ENCODE data around the gene PIK3CG. TPM values are rescaled to one million over a fixed set of nuclear protein-coding genes. Genes with fewer than 3 reads are reported as not detected.
"Not testable (repeated sequence)": the region's sequence is repeated elsewhere in the genome, so short reads cannot be mapped to it uniquely, and the experiment has no call there.

PIK3CG gene
- total and polyA plus RNA-seq, 9 donors: 0.31 to 4.9 (median 2.3) TPM

- H3K27ac ChIP-seq: no peak overlapping the region
- H3K27me3 ChIP-seq: no peaks in the 10 kb centered on the region
- H3K4me3 ChIP-seq: no peak overlapping the region
- DNase-seq: no peak
- H3K36me3 ChIP-seq: no peaks in the 10 kb centered on the region
- intact Hi-C loops (cut with DNase I): no loop called here
- H3K9me3 ChIP-seq: peaks cover 0 to 3% of the 10 kb centered on the region in 2 donors
- no peak for TF ChIP-seq EP300 (IDR thresholded peaks at IDR 0.05)
- TF ChIP-seq POLR2A (IDR thresholded peaks at IDR 0.05): no peak
- TF ChIP-seq CTCF (IDR thresholded peaks at IDR 0.05): no peak
- no peaks in the 10 kb centered on the region for H3K4me1 ChIP-seq (ENCODE audit: insufficient read depth)
- WGBS, 3 donors: 43 to 57% (median 49%) methylated on average over 11 of the region's 11 CpGs
Observed at GRCh38 chr7:106844279-106844997, 20.6 kb upstream of the PIK3CG start.

- DNase-seq: no peak
- WGBS, 3 donors: 89 to 95% (median 92%) methylated on average over 1 of the region's 1 CpG
- no peak overlapping the region for H3K27ac ChIP-seq
- peaks cover 0 to 3% of the 10 kb centered on the region in 2 donors for H3K9me3 ChIP-seq
- TF ChIP-seq POLR2A (IDR thresholded peaks at IDR 0.05) (no peak), EP300 (IDR thresholded peaks at IDR 0.05) (no peak), CTCF (IDR thresholded peaks at IDR 0.05) (no peak)
- no peaks in the 10 kb centered on the region for H3K4me1 ChIP-seq (ENCODE audit: insufficient read depth)
- H3K27me3 ChIP-seq: no peaks in the 10 kb centered on the region
- no peaks in the 10 kb centered on the region for H3K36me3 ChIP-seq
- H3K4me3 ChIP-seq: no peak overlapping the region
- intact Hi-C loops (cut with DNase I): no loop called here
Observed at GRCh38 chr7:106848049-106848448, 17.0 kb upstream of the PIK3CG start.

- H3K27ac ChIP-seq: no peak overlapping the region
- H3K27me3 ChIP-seq: no peaks in the 10 kb centered on the region
- H3K9me3 ChIP-seq: peaks cover 0 to 3% of the 10 kb centered on the region in 2 donors
- H3K4me3 ChIP-seq: no peak overlapping the region
- H3K36me3 ChIP-seq: no peaks in the 10 kb centered on the region
- no peak for DNase-seq
- no peak for TF ChIP-seq POLR2A (IDR thresholded peaks at IDR 0.05)
- TF ChIP-seq EP300 (IDR thresholded peaks at IDR 0.05): no peak
- TF ChIP-seq CTCF (IDR thresholded peaks at IDR 0.05): no peak
- 24 to 75% (median 71%) methylated on average over 1 of the region's 1 CpG for WGBS, 3 donors
- H3K4me1 ChIP-seq (ENCODE audit: insufficient read depth): no peaks in the 10 kb centered on the region
- intact Hi-C loops (cut with DNase I): no loop called here
Observed at GRCh38 chr7:106848851-106849442, 16.1 kb upstream of the PIK3CG start.

GRCh38 chr7:106851632-106852031, 13.4 kb upstream of the PIK3CG start:
- H3K27me3 ChIP-seq; H3K27ac ChIP-seq; intact Hi-C loops (cut with DNase I); H3K36me3 ChIP-seq; H3K9me3 ChIP-seq; H3K4me3 ChIP-seq; H3K4me1 ChIP-seq (ENCODE audit: insufficient read depth); DNase-seq: not testable (repeated sequence)
- WGBS, 3 donors: 90 to 95% (median 95%) methylated on average over 7 of the region's 7 CpGs

GRCh38 chr7:106853250-106853908, 11.7 kb upstream of the PIK3CG start:
- 83 to 86% (median 84%) methylated on average over 9 of the region's 9 CpGs for WGBS, 3 donors
- TF ChIP-seq CTCF (IDR thresholded peaks at IDR 0.05) (no peak), POLR2A (IDR thresholded peaks at IDR 0.05) (no peak), EP300 (IDR thresholded peaks at IDR 0.05) (no peak)
- intact Hi-C loops (cut with DNase I): no loop called here
- H3K36me3 ChIP-seq: no peaks in the 10 kb centered on the region
- H3K4me1 ChIP-seq (ENCODE audit: insufficient read depth): no peaks in the 10 kb centered on the region
- H3K4me3 ChIP-seq: no peak overlapping the region
- no peak for DNase-seq
- no peak overlapping the region for H3K27ac ChIP-seq
- no peaks in the 10 kb centered on the region for H3K27me3 ChIP-seq
- H3K9me3 ChIP-seq: no peaks in the 10 kb centered on the region
